Activated T-cell treated with anti-CD3 and anti-CD28 coated beads, Interleukin-2, amount 50 U/mL, for 24 hours (primary cell): Measurements from ENCODE around the gene PLPP6.
A peak's percentile ranks its signal among the peaks of the same experiment; 100 is the strongest.

ENCODE experiments used
- DNase-seq: peaks from one replicate; pipeline ENCODE4 v3.0.0-alpha.2; 2020
- H3K27ac Mint-ChIP-seq: 2 replicates; pipeline ENCODE4 v1.8.0; 2020; ENCODE audit warnings: mild to moderate bottlenecking, mixed read lengths
- H3K27me3 Mint-ChIP-seq: 2 replicates; pipeline ENCODE4 v1.8.0; 2020; ENCODE audit warnings: mixed read lengths
- H3K36me3 Mint-ChIP-seq: 2 replicates; pipeline ENCODE4 v1.8.0; 2020; ENCODE audit warnings: low read depth, mixed read lengths
- H3K4me1 Mint-ChIP-seq: 2 replicates; pipeline ENCODE4 v1.8.0; 2020; ENCODE audit warnings: low read depth, mixed read lengths
- H3K4me3 Mint-ChIP-seq: 2 replicates; pipeline ENCODE4 v1.8.0; 2020; ENCODE audit warnings: mild to moderate bottlenecking, moderate library complexity, mixed read lengths
- H3K9me3 Mint-ChIP-seq: 2 replicates; pipeline ENCODE4 v1.8.0; 2020; ENCODE audit warnings: mixed read lengths

The PLPP6 gene

DNA sequence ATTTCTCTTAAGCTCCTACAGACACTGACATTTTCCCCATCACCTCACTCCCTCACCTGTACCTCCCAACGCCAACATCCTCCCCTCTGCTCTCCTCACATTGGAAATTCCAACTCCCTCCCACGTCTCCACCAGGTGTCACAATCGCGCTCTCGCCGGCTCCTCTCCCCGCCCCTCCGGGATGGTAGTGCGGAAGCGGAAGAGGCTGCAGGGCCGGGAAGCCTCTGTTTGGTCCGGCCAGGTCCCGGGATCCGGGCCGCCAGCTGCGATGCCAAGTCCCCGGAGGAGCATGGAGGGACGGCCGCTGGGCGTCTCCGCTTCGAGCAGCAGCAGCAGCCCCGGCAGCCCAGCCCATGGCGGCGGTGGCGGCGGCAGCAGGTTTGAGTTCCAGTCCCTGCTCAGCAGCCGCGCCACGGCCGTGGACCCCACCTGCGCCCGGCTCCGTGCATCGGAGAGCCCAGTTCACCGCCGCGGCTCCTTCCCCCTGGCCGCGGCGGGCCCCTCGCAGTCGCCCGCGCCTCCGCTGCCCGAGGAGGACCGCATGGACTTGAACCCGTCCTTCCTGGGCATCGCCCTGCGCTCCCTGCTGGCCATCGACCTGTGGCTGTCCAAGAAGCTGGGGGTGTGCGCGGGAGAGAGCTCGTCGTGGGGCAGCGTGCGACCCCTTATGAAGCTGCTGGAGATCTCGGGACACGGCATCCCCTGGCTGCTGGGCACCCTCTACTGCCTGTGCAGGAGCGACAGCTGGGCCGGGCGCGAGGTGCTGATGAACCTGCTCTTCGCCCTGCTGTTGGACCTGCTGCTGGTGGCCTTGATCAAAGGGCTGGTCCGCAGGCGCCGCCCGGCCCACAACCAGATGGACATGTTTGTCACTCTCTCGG lies at the start of gene PLPP6:
Gene PLPP6 (plus strand): TSS at position 187 of the 881 bp plus-strand sequence. CDS start 82 bp downstream, at position 269.
- Mint-ChIP-seq H3K27ac (peak within 1 kb of the TSS; percentile 90), H3K4me1 (peaks cover 65% of the 10 kb centered on the region), H3K36me3 (peaks cover 2% of the 10 kb centered on the region), H3K4me3 (peak within 1 kb of the TSS; percentile 89), H3K9me3 (no peaks in the 10 kb centered on the region), H3K27me3 (no peaks in the 10 kb centered on the region)
- peak; percentile 81 for DNase-seq

DNA sequence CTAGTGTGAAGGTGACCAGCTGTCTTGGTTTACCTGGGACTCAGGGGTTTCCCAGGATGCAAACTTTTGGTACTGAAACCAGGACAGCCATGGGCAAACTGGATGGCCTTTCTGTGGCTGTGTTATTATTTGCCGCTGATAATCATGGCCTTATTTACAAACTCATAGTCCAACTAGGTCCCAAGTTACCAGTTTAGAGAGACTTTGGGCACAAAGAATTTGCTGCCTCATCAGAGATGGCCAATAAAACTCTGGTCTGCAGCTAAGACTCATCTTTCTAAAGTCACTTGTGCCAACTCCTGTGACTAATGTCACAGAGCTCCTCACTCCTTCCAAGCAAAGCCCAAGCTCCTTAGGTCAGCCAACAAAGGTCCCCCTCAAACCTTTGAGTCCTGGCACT lies 47.5 kb upstream of the PLPP6 start:
- H3K4me1 Mint-ChIP-seq, result peaks cover 12% of the 10 kb centered on the region
- no peaks in the 10 kb centered on the region for H3K36me3 Mint-ChIP-seq
- no peak for DNase-seq
- H3K27me3 Mint-ChIP-seq, result no peaks in the 10 kb centered on the region
- no peak overlapping the region for H3K27ac Mint-ChIP-seq
- H3K4me3 Mint-ChIP-seq, result no peak overlapping the region
- no peaks in the 10 kb centered on the region for H3K9me3 Mint-ChIP-seq

DNA sequence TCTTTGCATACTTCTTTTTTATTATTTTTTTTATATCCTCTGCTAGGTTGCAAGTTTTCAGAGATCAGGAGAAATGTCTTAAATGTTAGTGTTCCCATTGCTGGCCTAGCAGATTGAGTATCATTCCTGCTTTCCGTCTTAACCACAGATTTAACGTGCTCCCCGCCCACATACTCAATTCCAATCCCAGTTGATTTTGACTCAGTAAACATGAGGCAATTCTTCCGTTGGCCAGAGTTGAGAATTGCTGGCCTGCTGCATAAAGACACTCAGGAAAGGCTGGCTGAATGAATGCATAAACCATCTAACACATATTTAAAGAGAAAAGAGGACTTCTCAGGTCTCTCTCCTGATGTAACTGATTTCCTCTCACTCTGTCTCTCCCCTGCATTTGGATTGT lies 46.8 kb upstream of the PLPP6 start:
- peaks cover 18% of the 10 kb centered on the region for H3K4me1 Mint-ChIP-seq
- H3K36me3 Mint-ChIP-seq, result no peaks in the 10 kb centered on the region
- DNase-seq, result no peak
- no peaks in the 10 kb centered on the region for H3K27me3 Mint-ChIP-seq
- H3K4me3 Mint-ChIP-seq, result no peak overlapping the region
- H3K27ac Mint-ChIP-seq, result no peak overlapping the region
- no peaks in the 10 kb centered on the region for H3K9me3 Mint-ChIP-seq

DNA sequence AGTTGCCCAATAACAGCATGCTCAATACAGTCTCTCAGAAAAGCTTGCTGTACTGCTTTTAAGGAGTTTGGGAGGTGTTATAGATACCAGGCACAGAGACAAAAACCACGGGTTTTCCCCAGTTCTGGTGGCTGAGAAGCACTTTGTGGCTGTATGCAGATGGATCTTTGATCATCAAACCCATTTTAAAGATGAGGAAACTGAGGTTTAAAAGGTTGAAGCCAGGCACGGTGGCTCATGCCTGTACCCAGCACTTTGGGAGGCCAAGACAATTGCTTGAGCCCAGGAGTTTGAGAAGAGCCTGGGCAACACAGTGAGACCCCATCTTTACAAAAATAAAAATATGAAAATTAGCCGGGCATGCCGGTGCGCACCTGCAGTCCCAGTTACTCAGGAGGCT lies 46.3 kb upstream of the PLPP6 start:
- no peaks in the 10 kb centered on the region for H3K36me3 Mint-ChIP-seq
- H3K4me3 Mint-ChIP-seq, result no peak overlapping the region
- H3K9me3 Mint-ChIP-seq, result no peaks in the 10 kb centered on the region
- H3K27ac Mint-ChIP-seq, result no peak overlapping the region
- H3K27me3 Mint-ChIP-seq, result no peaks in the 10 kb centered on the region
- DNase-seq, result no peak
- H3K4me1 Mint-ChIP-seq, result peaks cover 23% of the 10 kb centered on the region

DNA sequence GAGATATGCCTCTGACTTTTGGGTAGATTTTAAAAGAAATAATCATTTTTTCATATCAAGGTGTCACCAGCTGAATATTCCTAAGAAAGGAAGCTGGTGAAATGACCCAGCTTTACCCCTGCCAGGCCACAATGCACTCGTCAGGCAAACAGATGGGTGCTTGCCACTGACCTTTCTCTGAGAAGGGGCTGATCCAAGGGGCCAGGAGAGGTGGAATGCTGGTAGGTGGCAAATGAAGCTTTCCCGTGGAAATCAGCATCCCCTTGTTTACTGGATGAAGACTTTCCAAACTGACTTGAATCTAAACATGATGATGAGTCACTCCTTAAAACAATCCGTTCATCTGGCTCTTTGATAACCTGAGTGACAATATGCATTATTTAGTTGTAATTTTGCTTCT lies 44.3 kb upstream of the PLPP6 start:
- Mint-ChIP-seq H3K4me1 (peaks cover 29% of the 10 kb centered on the region), H3K27ac (no peak overlapping the region), H3K9me3 (no peaks in the 10 kb centered on the region), H3K4me3 (no peak overlapping the region), H3K36me3 (no peaks in the 10 kb centered on the region), H3K27me3 (no peaks in the 10 kb centered on the region)
- DNase-seq, result no peak

DNA sequence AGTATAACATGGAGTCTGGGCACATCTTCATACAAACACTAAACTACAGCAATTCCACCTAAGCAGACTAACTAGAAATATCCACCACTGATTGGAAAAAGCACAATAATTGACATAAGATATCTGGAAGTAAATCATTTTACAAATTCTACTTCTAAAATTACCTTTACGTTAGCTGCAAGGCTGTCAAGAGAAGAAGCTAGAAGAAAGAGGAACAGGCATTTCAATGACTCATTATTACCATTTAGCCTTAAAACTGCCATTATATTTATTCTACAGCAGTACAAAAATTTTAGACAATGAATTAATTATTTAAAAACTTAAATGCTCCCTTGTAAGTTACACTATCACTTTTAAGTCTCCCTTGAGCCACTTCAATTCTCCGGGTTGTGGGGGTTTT lies 43.4 kb upstream of the PLPP6 start:
- Mint-ChIP-seq H3K27ac (no peak overlapping the region), H3K4me3 (no peak overlapping the region), H3K36me3 (no peaks in the 10 kb centered on the region), H3K4me1 (peaks cover 29% of the 10 kb centered on the region), H3K27me3 (no peaks in the 10 kb centered on the region), H3K9me3 (no peaks in the 10 kb centered on the region)
- DNase-seq, result no peak

DNA sequence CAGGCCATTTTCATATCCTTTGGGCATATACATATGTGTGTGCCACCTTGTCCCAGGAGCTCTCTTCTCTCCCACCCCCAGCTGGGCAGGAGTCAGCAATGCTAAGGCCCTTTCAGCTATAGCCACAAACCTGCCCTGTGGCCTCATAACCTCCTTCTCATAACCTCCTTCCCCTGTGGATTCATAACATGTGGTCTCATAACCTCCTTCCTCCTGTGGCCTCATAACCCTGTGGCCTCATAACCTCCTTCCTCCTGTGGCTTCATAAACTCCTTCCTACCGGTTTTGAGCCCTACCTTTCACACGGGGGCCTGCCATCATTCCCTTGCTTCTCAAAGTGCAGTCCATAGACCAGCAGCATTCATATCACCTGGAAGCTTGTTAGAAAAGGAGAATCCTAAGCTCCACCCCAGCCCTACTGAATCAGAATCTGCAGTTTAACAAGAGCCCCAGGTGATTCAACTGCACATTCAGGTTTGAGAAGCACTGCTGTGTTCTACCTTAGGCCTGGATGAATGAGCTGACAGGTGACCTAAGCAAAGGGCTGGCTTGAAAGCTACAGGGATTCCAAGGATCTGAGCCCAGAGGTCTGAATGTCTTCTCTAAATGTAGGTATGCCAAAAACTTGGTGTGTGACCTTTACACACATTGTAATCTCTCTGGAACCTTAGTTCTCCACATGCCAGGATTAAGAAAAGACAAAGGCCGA lies 41.9 kb upstream of the PLPP6 start:
- Mint-ChIP-seq H3K4me1 (peaks cover 25% of the 10 kb centered on the region), H3K27ac (no peak overlapping the region), H3K27me3 (no peaks in the 10 kb centered on the region), H3K4me3 (no peak overlapping the region), H3K36me3 (no peaks in the 10 kb centered on the region), H3K9me3 (no peaks in the 10 kb centered on the region)
- no peak for DNase-seq

DNA sequence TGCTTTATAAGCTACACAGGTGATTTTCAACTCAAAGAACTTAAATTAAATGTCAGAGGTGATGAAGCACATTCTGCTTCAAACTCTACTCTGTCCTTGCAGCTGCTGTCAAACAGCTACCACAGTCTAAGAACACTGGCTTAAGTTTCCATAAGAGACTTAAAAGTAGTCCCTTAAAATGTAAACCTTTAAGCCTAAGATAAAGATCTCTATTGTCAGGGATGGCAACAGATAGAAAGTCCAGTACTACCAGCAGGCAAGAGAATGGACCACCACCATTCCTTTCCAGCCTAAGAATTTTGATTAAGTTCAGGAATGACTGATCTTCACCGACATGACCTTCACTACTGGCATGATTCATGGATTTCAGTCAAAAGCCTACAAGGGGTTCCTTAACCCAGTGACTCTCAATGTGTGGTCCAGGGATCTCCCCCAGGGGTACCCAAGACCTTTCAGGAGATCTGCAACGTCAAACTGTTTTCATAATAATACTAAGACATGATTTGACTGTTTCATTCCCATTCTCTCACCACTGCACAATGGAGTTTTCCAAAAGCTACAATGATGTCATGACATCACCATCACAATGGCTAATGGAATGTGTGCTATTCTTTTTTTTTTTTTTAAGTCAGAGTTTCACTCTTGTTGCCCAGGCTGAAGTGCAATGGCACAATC lies 41.1 kb upstream of the PLPP6 start:
- no peak for DNase-seq
- H3K36me3 Mint-ChIP-seq, result no peaks in the 10 kb centered on the region
- H3K27ac Mint-ChIP-seq, result no peak overlapping the region
- no peaks in the 10 kb centered on the region for H3K27me3 Mint-ChIP-seq
- no peak overlapping the region for H3K4me3 Mint-ChIP-seq
- peaks cover 20% of the 10 kb centered on the region for H3K4me1 Mint-ChIP-seq
- H3K9me3 Mint-ChIP-seq, result no peaks in the 10 kb centered on the region

DNA sequence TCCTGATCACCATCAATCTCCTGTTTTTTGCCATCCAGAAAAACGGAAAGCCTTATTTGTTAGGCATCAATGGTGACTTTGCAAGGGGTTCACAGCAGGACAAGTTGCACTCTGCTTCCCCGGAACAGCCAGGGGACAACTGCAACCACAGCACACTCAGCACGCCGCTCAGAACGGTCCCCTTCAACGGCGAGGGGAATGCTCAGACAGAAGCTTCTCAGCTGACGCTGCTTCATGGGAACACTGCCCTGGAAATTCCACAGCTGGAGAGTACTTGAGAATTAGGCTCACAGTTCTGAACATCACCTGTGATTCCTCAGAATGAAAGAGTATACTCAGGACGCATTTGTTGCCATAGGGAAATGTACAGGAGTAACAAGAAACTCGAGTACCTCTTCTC lies 40.1 kb upstream of the PLPP6 start:
- H3K9me3 Mint-ChIP-seq, result no peaks in the 10 kb centered on the region
- H3K36me3 Mint-ChIP-seq, result no peaks in the 10 kb centered on the region
- peaks cover 20% of the 10 kb centered on the region for H3K4me1 Mint-ChIP-seq
- H3K27ac Mint-ChIP-seq, result no peak overlapping the region
- no peak overlapping the region for H3K4me3 Mint-ChIP-seq
- no peaks in the 10 kb centered on the region for H3K27me3 Mint-ChIP-seq
- DNase-seq, result no peak

DNA sequence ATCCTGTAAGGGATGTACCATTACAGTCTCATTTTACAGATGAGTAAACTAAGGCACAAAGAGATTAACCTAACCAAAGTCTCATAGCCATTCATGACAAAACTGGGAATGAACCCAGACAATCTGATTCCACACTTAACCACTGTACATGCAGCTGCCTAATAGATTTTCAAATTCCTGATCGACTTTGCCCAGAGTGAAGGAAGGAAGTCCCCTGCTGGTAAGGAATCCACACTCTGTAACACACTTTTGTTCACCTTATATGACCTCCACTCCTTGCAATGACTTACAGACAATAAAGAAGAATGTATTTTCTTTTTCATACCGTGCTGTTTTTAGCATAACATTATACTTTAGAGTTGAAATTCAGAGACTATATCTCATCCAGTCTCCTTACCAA lies 31.3 kb upstream of the PLPP6 start:
- no peaks in the 10 kb centered on the region for H3K36me3 Mint-ChIP-seq
- no peak overlapping the region for H3K27ac Mint-ChIP-seq
- no peak overlapping the region for H3K4me3 Mint-ChIP-seq

DNA sequence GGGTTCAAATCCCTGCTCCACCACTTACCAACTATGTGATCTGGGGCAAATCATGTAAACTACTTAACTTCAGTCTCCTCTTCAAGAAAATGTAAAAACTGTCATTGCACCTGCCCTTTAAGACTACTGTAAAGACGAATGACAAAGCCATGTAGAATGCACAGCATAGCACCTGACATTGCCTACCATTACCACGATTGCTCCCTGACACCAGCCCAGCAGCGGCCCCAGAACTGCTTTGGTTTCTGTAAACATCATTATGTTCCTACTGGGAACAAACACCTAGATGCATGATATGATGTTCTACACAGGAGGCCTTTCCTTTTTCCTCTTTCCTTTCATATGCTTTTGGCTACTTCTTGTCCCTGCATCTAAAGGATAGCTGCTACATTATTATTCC lies 23.1 kb upstream of the PLPP6 start:
- no peak for DNase-seq
- Mint-ChIP-seq H3K36me3 (no peaks in the 10 kb centered on the region), H3K4me3 (no peak overlapping the region), H3K9me3 (no peaks in the 10 kb centered on the region), H3K4me1 (peaks cover 3% of the 10 kb centered on the region), H3K27me3 (no peaks in the 10 kb centered on the region), H3K27ac (no peak overlapping the region)

More for the DNA sequence above, 31.3 kb upstream of the PLPP6 start:
- Mint-ChIP-seq H3K27me3 (no peaks in the 10 kb centered on the region), H3K9me3 (no peaks in the 10 kb centered on the region), H3K4me1 (peaks cover 3% of the 10 kb centered on the region)
- DNase-seq, result no peak

DNA sequence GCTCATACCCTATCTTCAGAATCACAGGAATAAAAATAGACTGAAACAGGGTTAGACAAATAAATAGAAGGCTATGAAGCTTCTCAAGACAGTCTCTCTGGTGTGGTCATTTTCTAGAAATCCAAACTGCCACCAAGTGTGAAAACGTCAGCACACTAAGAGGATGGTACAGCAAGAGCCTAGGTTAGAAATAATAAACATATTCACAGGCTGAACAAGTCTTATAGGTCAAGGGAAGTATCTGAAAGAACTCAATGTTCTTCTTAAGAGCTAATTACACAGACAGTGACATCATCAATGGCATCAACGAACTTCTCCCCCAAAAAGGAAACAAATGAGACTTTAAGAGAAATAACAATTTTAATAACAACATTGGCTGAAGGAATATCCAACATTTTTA lies 22.7 kb upstream of the PLPP6 start:
- Mint-ChIP-seq H3K36me3 (no peaks in the 10 kb centered on the region), H3K4me1 (peaks cover 3% of the 10 kb centered on the region), H3K9me3 (no peaks in the 10 kb centered on the region), H3K27ac (no peak overlapping the region), H3K27me3 (no peaks in the 10 kb centered on the region), H3K4me3 (no peak overlapping the region)
- DNase-seq, result no peak

DNA sequence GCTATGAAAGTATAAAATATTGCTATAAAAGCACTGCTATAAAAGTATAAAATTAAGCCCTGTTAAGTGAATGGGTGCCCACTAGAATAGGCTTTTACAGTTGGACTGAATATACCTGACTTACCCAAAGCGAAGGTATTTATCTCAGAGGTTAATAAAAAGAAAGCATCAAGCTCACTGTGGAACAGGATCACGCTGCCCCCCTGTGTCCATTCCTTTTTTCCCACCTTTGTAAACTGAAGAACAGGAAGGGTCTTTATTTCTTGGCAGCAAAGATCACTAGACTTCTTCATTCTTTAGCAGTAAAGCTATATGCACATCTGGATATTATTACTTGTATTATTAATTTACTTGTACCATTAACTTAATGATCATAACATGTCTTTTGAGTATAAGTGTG lies 22.1 kb upstream of the PLPP6 start:
- Mint-ChIP-seq H3K4me3 (no peak overlapping the region), H3K27me3 (no peaks in the 10 kb centered on the region), H3K27ac (no peak overlapping the region), H3K9me3 (no peaks in the 10 kb centered on the region), H3K36me3 (no peaks in the 10 kb centered on the region), H3K4me1 (peaks cover 6% of the 10 kb centered on the region)
- peak; percentile 39 for DNase-seq

DNA sequence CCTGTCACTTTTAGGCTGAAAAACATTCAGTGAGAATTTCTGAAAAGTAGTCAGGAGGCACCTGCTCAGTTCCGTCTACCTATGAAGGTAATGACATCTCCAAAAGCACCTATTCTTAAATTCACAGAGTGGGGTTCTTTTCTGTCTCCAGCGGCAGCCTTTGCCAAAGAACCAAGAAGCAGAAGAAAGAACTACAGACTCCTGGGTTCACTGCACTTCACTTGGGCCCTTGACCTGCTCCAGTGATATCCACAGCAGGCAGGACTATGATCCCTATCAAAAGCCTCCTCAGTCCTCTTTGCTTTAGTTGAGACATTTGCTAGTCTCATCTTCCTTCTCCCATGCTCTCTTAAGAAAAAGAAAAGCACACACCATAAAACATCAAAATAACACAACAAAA lies 19.7 kb upstream of the PLPP6 start:
- peaks cover 6% of the 10 kb centered on the region for H3K4me1 Mint-ChIP-seq
- DNase-seq, result no peak
- no peak overlapping the region for H3K27ac Mint-ChIP-seq
- H3K4me3 Mint-ChIP-seq, result no peak overlapping the region
- no peaks in the 10 kb centered on the region for H3K36me3 Mint-ChIP-seq
- H3K27me3 Mint-ChIP-seq, result no peaks in the 10 kb centered on the region
- no peaks in the 10 kb centered on the region for H3K9me3 Mint-ChIP-seq

DNA sequence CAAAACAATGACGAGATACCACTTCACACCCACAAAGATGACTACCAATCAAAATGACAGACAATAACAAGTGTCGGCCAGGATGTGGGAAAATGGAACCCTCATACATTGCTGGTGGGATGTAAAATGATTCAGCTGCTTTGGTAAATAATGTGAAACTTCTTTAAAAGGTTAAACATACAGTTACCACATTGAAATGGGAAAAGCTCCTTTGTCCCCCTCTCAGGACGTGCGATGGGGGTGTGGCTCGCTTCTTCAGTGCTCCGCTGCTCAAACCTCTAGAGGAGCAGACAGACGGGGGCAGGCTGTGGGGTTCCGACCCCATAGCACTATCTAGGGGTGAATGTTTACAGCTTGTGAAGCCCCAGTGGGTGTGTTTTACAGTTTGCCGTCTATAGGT lies 8.0 kb upstream of the PLPP6 start:
- H3K27me3 Mint-ChIP-seq, result no peaks in the 10 kb centered on the region
- H3K4me1 Mint-ChIP-seq, result peaks cover 9% of the 10 kb centered on the region
- H3K36me3 Mint-ChIP-seq, result no peaks in the 10 kb centered on the region
- no peak overlapping the region for H3K4me3 Mint-ChIP-seq
- DNase-seq, result no peak
- H3K27ac Mint-ChIP-seq, result no peak overlapping the region
- H3K9me3 Mint-ChIP-seq, result no peaks in the 10 kb centered on the region
